Body of pancreas (tissue), 4 donors: ENCODE data around the gene COLEC12. TPM values are rescaled to one million over a fixed set of nuclear protein-coding genes. Genes with fewer than 3 reads are reported as not detected.

Experiments
- ATAC-seq: fragments of 150-250 bp; one replicate; pipeline ENCODE4 v1.9.1; 2016
- DNase-seq, 4 donors: peaks; one replicate each; pipeline ENCODE4 v3.0.0-alpha.2; 2019
- H3K27ac ChIP-seq, 4 donors: fragments of 200-600 bp; sonication (generic); 1 replicate in 3 of 4; 2 replicates in 1 of 4; pipeline versions ENCODE4 v1.5.1 to v1.6.1; 2016 to 2019; ENCODE audit warnings: mild to moderate bottlenecking in 1 of 4, mixed read lengths in 1 of 4, moderate library complexity in 1 of 4
- H3K27me3 ChIP-seq, 2 donors: fragments of 200-600 bp; sonication (generic); one replicate each; pipeline ENCODE4 v1.6.0; 2016; ENCODE audit warnings: mild to moderate bottlenecking in 1 of 2
- H3K36me3 ChIP-seq, 2 donors: fragments of 200-600 bp; sonication (generic); replicated peaks in 1 of 2; 2 replicates each; pipeline ENCODE4 v1.5.1; 2016; ENCODE audit warnings: low read depth in 2 of 2; ENCODE audit not compliant: insufficient read depth in 1 of 2
- H3K4me1 ChIP-seq: fragments of 200-600 bp; sonication (generic); one replicate; pipeline ENCODE4 v1.6.0; 2016
- H3K4me3 ChIP-seq, 2 donors: fragments of 200-600 bp; sonication (generic); 1 replicate in 1 of 2; 2 replicates in 1 of 2; pipeline ENCODE4 v1.5.1; 2016 to 2019
- H3K9me3 ChIP-seq, 3 donors: fragments of 200-600 bp; sonication (generic); 1 replicate in 2 of 3; 2 replicates in 1 of 3; pipeline ENCODE4 v1.5.1; 2016
- POLR2A ChIP-seq, 3 donors: fragments of 450-650 bp; IDR thresholded peaks; one replicate each; pipeline ENCODE4 v1.6.1; 2016; ENCODE audit warnings: antibody characterized with exemption in 3 of 3, mild to moderate bottlenecking in 2 of 3
- WGBS, 2 donors: methylation state at CpG; one replicate each; pipeline ENCODE4 v1.1.5; 2017; 5-methylcytosine and 5-hydroxymethylcytosine counted together
- intact Hi-C: fragments of 100-400 bp; cut with DNase I; formaldehyde crosslinking; loops from one replicate; pipeline ENCODE4 v1.15.1; 2023
- total RNA-seq, 2 donors: library from RNA; depleted of rRNA; stranded (reverse); fragments of >200 nt; gene quantifications; one replicate each; pipeline ENCODE4 v1.1.0, GENCODE V29; 2016
- TF ChIP-seq, protein P1 (sequence below), 7 experiments: fragments of 450-650 bp in 4 of 7; fragments of 200-600 bp in 3 of 7; sonication (generic) in 3 of 7; IDR thresholded peaks; one replicate each; pipeline ENCODE4 v1.5.1; 2016 to 2019; ENCODE audit warnings: antibody characterized with exemption in 7 of 7

COLEC12 gene
- total RNA-seq, 2 donors from 2014 or later, result 3.6 to 4.2 TPM

DNA sequence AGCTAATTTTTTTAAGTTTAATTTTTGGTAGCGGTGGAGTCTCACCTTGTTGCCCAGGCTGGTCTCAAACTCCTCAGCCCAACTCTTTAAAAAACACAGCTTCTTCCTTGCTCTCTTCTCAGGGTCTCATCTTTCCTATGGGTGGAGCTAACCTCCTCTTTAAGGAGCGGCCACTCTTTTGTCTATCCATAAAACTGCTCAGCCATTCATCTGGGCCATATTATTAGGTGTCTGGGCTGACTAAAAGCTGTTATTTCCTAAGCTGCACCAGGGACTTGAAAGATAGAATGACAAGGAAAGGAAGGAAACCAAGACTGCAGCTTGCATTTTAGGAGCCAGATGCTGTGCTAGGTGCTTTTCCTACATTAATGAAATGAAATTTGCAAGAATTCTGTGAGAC is 196.9 kb downstream of the COLEC12 start:
- H3K27ac ChIP-seq, result no peak overlapping the region
- 90 to 96% methylated on average over 2 of the region's 2 CpGs for WGBS, 2 donors
- H3K27me3 ChIP-seq, result no peaks in the 10 kb centered on the region
- TF ChIP-seq POLR2A (IDR thresholded peaks at IDR 0.05), result no peak
- no peaks in the 10 kb centered on the region for H3K9me3 ChIP-seq
- ATAC-seq (no peak), DNase-seq (no peak)
- H3K4me3 ChIP-seq, result no peak overlapping the region
- no peaks in the 10 kb centered on the region for H3K4me1 ChIP-seq
- no peaks in the 10 kb centered on the region for H3K36me3 ChIP-seq
- intact Hi-C loops, result no loop called here

DNA sequence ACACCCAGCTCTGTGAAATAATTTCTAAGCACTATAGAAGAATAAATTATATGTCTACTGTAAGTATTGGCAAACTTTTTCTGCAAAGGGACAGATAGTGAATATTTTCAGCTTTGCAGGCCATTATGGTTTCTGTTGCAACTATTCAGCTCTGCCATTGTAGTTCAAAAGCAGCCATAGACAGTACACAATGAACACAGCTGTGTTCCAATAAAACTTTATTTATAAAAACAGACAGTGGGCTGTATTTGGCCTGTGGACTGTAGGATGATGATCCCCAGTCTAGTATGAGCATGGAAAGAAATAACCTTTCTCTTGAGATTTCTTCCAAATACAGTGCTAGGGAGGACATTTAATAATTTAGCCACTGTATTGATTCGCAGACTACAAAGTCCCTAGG is 197.5 kb downstream of the COLEC12 start:
- H3K27me3 ChIP-seq, result no peaks in the 10 kb centered on the region
- no peaks in the 10 kb centered on the region for H3K9me3 ChIP-seq
- H3K4me3 ChIP-seq, result no peak overlapping the region
- ATAC-seq, result no peak
- no peak for TF ChIP-seq POLR2A (IDR thresholded peaks at IDR 0.05)
- TF ChIP-seq, protein P1, sequence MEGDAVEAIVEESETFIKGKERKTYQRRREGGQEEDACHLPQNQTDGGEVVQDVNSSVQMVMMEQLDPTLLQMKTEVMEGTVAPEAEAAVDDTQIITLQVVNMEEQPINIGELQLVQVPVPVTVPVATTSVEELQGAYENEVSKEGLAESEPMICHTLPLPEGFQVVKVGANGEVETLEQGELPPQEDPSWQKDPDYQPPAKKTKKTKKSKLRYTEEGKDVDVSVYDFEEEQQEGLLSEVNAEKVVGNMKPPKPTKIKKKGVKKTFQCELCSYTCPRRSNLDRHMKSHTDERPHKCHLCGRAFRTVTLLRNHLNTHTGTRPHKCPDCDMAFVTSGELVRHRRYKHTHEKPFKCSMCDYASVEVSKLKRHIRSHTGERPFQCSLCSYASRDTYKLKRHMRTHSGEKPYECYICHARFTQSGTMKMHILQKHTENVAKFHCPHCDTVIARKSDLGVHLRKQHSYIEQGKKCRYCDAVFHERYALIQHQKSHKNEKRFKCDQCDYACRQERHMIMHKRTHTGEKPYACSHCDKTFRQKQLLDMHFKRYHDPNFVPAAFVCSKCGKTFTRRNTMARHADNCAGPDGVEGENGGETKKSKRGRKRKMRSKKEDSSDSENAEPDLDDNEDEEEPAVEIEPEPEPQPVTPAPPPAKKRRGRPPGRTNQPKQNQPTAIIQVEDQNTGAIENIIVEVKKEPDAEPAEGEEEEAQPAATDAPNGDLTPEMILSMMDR (IDR thresholded peaks at IDR 0.05), result no peak
- intact Hi-C loops, result no loop called here
- DNase-seq, result no peak
- no peaks in the 10 kb centered on the region for H3K36me3 ChIP-seq
- no peak overlapping the region for H3K27ac ChIP-seq
- 3 to 44% methylated on average over 1 of the region's 1 CpG for WGBS, 2 donors
- H3K4me1 ChIP-seq, result no peaks in the 10 kb centered on the region

DNA sequence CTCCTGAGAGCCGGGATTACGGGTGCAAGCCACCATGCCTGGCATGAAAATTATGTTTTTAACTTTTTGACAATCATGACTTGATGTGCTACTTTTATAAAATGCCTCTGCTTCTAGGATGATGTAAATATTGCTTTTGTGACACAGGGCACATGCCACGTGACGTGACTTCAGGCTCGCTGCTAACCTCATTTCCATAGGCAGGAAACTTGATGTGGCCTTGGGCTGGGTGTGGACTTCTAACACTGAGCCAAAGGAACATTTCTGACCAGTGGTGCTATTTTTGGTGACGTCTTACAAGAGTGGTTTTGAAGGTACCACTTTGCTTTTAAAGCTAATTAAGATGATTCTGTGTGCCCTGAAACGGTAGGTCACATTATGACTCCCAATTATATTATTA is 198.4 kb downstream of the COLEC12 start:
- ATAC-seq, result no peak
- no peak overlapping the region for H3K4me3 ChIP-seq
- intact Hi-C loops, result no loop called here
- no peak for DNase-seq
- 78 to 81% methylated on average over 7 of the region's 7 CpGs for WGBS, 2 donors
- H3K36me3 ChIP-seq, result no peaks in the 10 kb centered on the region
- no peaks in the 10 kb centered on the region for H3K9me3 ChIP-seq
- H3K27ac ChIP-seq, result no peak overlapping the region
- no peaks in the 10 kb centered on the region for H3K4me1 ChIP-seq
- no peaks in the 10 kb centered on the region for H3K27me3 ChIP-seq
- TF ChIP-seq, protein P1 (IDR thresholded peaks at IDR 0.05), result no peak
- no peak for TF ChIP-seq POLR2A (IDR thresholded peaks at IDR 0.05)

DNA sequence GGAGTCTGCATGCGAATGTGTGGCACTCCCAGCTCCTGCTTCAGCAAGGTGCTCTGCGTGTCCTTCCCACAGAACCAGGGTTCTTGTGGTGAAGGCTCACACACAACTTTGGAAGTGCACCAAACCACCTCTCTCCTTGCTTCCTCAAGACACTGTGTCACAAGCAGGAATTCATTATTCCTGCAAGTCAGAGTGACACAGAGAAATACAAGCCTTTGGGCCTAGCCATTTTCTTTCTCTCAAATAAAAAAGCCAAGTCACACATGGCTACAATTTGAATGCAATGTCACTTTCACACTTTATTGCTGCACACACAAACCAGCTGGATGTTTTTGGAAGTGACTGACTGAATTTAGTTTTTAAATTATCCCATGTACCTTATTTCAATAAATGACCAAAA is 202.6 kb downstream of the COLEC12 start:
- intact Hi-C loops, result loop anchor here (10.0 kb wide), 1 partner anchor 177 kb away; no protein-coding TSS in a partner anchor
- TF ChIP-seq POLR2A (IDR thresholded peaks at IDR 0.05), result no peak
- TF ChIP-seq, protein P1 (IDR thresholded peaks at IDR 0.05), result no peak
- H3K9me3 ChIP-seq, result no peaks in the 10 kb centered on the region
- H3K27me3 ChIP-seq, result no peaks in the 10 kb centered on the region
- WGBS, 2 donors, result 64 to 70% methylated on average over 1 to 2 of the region's 2 CpGs
- no peak overlapping the region for H3K27ac ChIP-seq
- ATAC-seq (no peak), DNase-seq (no peak)
- H3K4me3 ChIP-seq, result no peak overlapping the region
- no peaks in the 10 kb centered on the region for H3K36me3 ChIP-seq
- no peaks in the 10 kb centered on the region for H3K4me1 ChIP-seq

DNA sequence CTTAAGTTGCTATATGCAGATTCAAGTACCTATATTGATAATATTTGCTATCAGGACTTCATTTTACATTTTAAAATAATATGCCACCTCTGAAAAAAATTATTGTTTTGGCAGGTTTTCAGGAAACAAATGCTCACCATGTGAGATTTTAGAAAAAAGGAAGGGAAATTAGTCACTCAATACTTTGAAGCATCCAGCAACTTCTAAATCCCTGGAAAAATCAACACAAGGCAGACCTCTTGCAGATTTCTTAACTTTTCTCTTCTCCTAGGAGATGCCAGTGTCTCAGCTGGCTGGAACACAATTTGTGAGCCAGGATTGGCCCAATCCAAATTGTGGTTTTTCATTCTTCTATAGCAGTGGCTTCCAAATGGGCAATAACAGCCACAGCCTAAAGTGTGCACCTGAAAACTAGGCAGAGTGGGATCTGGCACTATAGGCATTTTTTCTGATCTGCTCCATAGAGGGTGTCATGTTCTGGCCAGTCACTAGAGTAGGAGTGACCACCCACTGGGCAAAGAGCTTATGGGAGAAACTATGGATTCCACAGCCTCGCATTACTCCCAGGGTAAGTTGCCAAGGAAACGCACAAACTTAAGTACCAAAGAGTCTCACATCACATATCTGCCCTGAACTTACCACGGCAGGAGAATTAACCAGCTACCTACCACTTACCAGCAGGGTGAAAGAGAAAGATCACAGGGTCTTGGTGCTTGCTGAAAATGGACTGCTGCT is 204.6 kb downstream of the COLEC12 start:
- Histone ChIP-seq H3K27ac (no peak overlapping the region), H3K4me3 (no peak overlapping the region), H3K36me3 (no peaks in the 10 kb centered on the region), H3K27me3 (no peaks in the 10 kb centered on the region), H3K9me3 (no peaks in the 10 kb centered on the region), H3K4me1 (no peaks in the 10 kb centered on the region)
- ATAC-seq (no peak), DNase-seq (no peak)
- WGBS, 2 donors, result 56 to 58% methylated on average over 3 of the region's 3 CpGs
- intact Hi-C loops, result loop anchor here (10.0 kb wide), 1 partner anchor 179 kb away; no protein-coding TSS in a partner anchor
- TF ChIP-seq, protein P1 (IDR thresholded peaks at IDR 0.05), result no peak
- TF ChIP-seq POLR2A (IDR thresholded peaks at IDR 0.05), result no peak
